Measurements from ENCODE around the gene RTL1. TPM values are rescaled to one million over a fixed set of nuclear protein-coding genes. Genes with fewer than 3 reads are reported as not detected.

RTL1 gene
- total and polyA plus RNA-seq, 10 of the 15 experiments (the other 5 are each of a cell fraction or from before 2014, with no cell fraction given) = not detected

DNA sequence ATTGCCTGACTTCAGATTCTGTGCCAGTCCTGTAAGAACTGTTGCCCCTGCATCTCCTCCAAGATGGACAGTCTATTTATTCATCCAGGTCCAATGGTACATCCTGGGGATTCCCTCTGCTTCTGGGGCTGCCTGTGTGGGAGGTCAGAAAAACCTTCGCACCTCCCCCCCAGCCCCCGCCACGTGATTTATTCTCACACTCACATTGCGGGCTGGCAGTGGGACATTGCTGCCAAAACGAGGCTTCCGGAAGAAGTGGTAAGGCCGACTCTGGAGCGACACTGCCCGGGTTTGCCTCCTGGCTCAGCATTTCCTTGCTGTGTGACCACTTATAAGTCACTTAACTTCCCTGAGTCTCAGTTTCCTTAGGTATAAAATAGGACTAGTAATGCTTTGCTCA lies 5.9 kb upstream of the RTL1 start (continued):
- TF ChIP-seq, protein P1, sequence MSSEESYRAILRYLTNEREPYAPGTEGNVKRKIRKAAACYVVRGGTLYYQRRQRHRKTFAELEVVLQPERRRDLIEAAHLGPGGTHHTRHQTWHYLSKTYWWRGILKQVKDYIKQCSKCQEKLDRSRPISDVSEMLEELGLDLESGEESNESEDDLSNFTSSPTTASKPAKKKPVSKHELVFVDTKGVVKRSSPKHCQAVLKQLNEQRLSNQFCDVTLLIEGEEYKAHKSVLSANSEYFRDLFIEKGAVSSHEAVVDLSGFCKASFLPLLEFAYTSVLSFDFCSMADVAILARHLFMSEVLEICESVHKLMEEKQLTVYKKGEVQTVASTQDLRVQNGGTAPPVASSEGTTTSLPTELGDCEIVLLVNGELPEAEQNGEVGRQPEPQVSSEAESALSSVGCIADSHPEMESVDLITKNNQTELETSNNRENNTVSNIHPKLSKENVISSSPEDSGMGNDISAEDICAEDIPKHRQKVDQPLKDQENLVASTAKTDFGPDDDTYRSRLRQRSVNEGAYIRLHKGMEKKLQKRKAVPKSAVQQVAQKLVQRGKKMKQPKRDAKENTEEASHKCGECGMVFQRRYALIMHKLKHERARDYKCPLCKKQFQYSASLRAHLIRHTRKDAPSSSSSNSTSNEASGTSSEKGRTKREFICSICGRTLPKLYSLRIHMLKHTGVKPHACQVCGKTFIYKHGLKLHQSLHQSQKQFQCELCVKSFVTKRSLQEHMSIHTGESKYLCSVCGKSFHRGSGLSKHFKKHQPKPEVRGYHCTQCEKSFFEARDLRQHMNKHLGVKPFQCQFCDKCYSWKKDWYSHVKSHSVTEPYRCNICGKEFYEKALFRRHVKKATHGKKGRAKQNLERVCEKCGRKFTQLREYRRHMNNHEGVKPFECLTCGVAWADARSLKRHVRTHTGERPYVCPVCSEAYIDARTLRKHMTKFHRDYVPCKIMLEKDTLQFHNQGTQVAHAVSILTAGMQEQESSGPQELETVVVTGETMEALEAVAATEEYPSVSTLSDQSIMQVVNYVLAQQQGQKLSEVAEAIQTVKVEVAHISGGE (CRISPR knock-in tag; IDR thresholded peaks at IDR 0.05) = no peak
- no peak for TF ChIP-seq BMI1 (IDR thresholded peaks at IDR 0.05; ENCODE audit: borderline replicate concordance)

DNA sequence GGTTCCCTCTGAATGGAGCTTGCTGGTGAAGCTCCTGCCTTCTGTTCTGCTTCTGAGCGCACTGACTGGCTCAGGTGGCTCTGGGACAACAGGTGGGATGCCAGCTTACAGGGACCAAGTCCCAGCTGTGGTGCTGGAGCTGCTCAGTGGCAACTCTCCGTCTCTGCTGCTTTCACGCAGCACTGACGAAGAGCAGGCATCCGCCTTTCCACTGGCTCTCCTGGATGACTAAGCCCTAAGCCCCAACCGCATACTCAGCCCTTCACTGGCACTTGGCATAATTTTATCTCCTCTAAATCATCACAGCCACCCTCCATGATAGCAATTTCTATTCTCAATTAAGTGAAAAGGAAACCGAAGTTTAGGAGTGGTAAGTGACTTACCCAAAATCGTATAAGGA lies 3.7 kb upstream of the RTL1 start:
- ChIA-PET POLR2A (no interaction called here), SMC1A (ENCODE audit: uncharacterized antibody, unreplicated experiment) (no interaction called here), RAD21 (ENCODE audit: unreplicated experiment) (no interaction called here), CTCF (no interaction called here)
- TF ChIP-seq TBL1XR1 (IDR thresholded peaks at IDR 0.05; ENCODE audit: low read depth, low read length) = no peak
- TF ChIP-seq, protein P2, sequence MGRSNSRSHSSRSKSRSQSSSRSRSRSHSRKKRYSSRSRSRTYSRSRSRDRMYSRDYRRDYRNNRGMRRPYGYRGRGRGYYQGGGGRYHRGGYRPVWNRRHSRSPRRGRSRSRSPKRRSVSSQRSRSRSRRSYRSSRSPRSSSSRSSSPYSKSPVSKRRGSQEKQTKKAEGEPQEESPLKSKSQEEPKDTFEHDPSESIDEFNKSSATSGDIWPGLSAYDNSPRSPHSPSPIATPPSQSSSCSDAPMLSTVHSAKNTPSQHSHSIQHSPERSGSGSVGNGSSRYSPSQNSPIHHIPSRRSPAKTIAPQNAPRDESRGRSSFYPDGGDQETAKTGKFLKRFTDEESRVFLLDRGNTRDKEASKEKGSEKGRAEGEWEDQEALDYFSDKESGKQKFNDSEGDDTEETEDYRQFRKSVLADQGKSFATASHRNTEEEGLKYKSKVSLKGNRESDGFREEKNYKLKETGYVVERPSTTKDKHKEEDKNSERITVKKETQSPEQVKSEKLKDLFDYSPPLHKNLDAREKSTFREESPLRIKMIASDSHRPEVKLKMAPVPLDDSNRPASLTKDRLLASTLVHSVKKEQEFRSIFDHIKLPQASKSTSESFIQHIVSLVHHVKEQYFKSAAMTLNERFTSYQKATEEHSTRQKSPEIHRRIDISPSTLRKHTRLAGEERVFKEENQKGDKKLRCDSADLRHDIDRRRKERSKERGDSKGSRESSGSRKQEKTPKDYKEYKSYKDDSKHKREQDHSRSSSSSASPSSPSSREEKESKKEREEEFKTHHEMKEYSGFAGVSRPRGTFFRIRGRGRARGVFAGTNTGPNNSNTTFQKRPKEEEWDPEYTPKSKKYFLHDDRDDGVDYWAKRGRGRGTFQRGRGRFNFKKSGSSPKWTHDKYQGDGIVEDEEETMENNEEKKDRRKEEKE (IDR thresholded peaks at IDR 0.05) = no peak
- TF ChIP-seq SRF (IDR thresholded peaks at IDR 0.05; ENCODE audit: low read depth in 2 of 2, low read length in 2 of 2) = no peak
- TF ChIP-seq, protein P3, sequence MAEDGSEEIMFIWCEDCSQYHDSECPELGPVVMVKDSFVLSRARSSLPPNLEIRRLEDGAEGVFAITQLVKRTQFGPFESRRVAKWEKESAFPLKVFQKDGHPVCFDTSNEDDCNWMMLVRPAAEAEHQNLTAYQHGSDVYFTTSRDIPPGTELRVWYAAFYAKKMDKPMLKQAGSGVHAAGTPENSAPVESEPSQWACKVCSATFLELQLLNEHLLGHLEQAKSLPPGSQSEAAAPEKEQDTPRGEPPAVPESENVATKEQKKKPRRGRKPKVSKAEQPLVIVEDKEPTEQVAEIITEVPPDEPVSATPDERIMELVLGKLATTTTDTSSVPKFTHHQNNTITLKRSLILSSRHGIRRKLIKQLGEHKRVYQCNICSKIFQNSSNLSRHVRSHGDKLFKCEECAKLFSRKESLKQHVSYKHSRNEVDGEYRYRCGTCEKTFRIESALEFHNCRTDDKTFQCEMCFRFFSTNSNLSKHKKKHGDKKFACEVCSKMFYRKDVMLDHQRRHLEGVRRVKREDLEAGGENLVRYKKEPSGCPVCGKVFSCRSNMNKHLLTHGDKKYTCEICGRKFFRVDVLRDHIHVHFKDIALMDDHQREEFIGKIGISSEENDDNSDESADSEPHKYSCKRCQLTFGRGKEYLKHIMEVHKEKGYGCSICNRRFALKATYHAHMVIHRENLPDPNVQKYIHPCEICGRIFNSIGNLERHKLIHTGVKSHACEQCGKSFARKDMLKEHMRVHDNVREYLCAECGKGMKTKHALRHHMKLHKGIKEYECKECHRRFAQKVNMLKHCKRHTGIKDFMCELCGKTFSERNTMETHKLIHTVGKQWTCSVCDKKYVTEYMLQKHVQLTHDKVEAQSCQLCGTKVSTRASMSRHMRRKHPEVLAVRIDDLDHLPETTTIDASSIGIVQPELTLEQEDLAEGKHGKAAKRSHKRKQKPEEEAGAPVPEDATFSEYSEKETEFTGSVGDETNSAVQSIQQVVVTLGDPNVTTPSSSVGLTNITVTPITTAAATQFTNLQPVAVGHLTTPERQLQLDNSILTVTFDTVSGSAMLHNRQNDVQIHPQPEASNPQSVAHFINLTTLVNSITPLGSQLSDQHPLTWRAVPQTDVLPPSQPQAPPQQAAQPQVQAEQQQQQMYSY (CRISPR knock-in tag; IDR thresholded peaks at IDR 0.05) = no peak
- TF ChIP-seq ZNF207 (IDR thresholded peaks at IDR 0.05; ENCODE audit: borderline replicate concordance) = no peak
- no peak for TF ChIP-seq FOXK2 (IDR thresholded peaks at IDR 0.05)
- TF ChIP-seq ZNF274 (IDR thresholded peaks at IDR 0.05; ENCODE audit: insufficient read depth, insufficient read length) = no peak
- WGBS (ENCODE audit: insufficient coverage, insufficient replicate concordance, low lambda C conversion rate, missing lambda C conversion rate) = 25% methylated on average over 8 of the region's 8 CpGs
- ATAC-seq (no peak), FAIRE-seq (no peak), DNase-seq (ENCODE audit: low read depth, low spot score) (no peak)
- H3K4me1 ChIP-seq (ENCODE audit: control insufficient read depth, insufficient read depth, low read length) = no peaks in the 10 kb centered on the region
- in situ Hi-C loops (cut with MboI) (no loop called here), intact Hi-C loops (cut with micrococcal nuclease; ENCODE audit: unreplicated experiment) (no loop called here)
- no peak overlapping the region for H3K9ac ChIP-seq (ENCODE audit: control insufficient read depth, insufficient read depth, low read length)
- H3K36me3 ChIP-seq (ENCODE audit: control insufficient read depth in 2 of 2, insufficient read depth in 2 of 2, low read length in 1 of 2) = no peaks in the 10 kb centered on the region
- no peaks in the 10 kb centered on the region for H3K9me3 ChIP-seq (replicated peaks; ENCODE audit: control insufficient read depth, insufficient read depth, low read length)
- no peaks in the 10 kb centered on the region for H3K79me2 ChIP-seq (ENCODE audit: control insufficient read depth, insufficient read depth, low read length)
- H4K20me1 ChIP-seq (ENCODE audit: control insufficient read depth, insufficient read depth) = no peaks in the 10 kb centered on the region
- H2AFZ ChIP-seq (ENCODE audit: control insufficient read depth, low read depth, low read length) = no peak overlapping the region
- no peak overlapping the region for H3K4me3 ChIP-seq
- BruUV-seq (replicated peaks) = no TSS peak
- H3K4me2 ChIP-seq (ENCODE audit: control insufficient read depth, insufficient read depth) = no peak overlapping the region
- no peak overlapping the region for H3K27ac ChIP-seq (ENCODE audit: control insufficient read depth, insufficient read depth)
- H3K27me3 ChIP-seq (replicated peaks in 1 of 2; ENCODE audit: control insufficient read depth in 2 of 2, insufficient read depth in 2 of 2, low read length in 1 of 2) = no peaks in the 10 kb centered on the region

All from GM12878 (cell line).